Fibroblast of villous mesenchyme (primary cell): ENCODE results near the gene SLC39A3. TPM values are rescaled to one million over a fixed set of nuclear protein-coding genes. Genes with fewer than 3 reads are reported as not detected.

ENCODE experiments used
- DNase-seq: peaks from one replicate; pipeline ENCODE4 v3.0.0-alpha.2; 2010; ENCODE audit warnings: low read depth
- H3K4me3 ChIP-seq: 2 replicates; pipeline ENCODE4 v1.5.1; 2011; ENCODE audit warnings: low read depth, mild to moderate bottlenecking, low read length
- total RNA-seq: library from RNA; depleted of rRNA; stranded (reverse); fragments of >200 nt; gene quantifications from 2 replicates; pipeline ENCODE4 v1.2.3, GENCODE V29; 2012
- TF ChIP-seq, protein P1 (sequence below): IDR thresholded peaks from 2 replicates; pipeline ENCODE4 v1.5.1; 2012; ENCODE audit warnings: low read depth, mild to moderate bottlenecking, low read length; ENCODE audit not compliant: insufficient read depth

Gene SLC39A3
- total RNA-seq, 1 donor = 25.9 TPM

DNA sequence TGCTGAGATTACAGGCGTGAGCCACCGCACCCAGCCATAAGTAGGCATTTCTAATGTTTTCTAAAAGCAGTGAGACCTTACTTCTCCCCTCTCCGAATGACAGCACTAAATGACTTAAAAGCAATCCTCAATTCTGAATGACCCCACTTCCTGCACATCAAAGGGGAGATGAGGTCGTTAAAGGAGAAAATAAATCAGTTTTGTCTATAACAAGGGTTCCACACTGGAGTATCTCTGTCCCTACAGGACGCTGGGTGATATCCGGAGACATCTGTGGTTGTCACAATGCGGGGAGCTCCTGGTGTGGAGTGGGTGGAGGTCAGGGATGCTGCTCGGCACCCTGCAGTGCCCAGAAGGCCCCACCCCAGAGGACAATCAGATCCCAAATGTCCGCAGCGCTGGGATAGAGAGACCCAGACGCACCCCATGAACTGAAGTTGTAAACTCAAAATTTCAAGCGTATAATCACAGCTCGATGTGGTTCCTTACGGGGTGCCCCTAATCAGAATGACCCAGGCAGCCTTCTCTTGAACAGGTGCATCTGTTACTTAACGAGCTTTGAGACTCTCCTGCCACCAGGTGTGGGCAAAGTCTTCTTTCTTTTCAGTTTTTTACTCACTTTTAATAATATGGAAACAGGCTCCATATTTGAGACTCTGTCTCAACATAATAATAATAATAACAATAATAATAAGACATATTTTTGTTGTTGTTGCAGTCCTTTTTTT lies 40.2 kb downstream of the SLC39A3 start:
- no peak for DNase-seq
- TF ChIP-seq, protein P1, sequence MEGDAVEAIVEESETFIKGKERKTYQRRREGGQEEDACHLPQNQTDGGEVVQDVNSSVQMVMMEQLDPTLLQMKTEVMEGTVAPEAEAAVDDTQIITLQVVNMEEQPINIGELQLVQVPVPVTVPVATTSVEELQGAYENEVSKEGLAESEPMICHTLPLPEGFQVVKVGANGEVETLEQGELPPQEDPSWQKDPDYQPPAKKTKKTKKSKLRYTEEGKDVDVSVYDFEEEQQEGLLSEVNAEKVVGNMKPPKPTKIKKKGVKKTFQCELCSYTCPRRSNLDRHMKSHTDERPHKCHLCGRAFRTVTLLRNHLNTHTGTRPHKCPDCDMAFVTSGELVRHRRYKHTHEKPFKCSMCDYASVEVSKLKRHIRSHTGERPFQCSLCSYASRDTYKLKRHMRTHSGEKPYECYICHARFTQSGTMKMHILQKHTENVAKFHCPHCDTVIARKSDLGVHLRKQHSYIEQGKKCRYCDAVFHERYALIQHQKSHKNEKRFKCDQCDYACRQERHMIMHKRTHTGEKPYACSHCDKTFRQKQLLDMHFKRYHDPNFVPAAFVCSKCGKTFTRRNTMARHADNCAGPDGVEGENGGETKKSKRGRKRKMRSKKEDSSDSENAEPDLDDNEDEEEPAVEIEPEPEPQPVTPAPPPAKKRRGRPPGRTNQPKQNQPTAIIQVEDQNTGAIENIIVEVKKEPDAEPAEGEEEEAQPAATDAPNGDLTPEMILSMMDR = no peak
- H3K4me3 ChIP-seq = no peak overlapping the region

DNA sequence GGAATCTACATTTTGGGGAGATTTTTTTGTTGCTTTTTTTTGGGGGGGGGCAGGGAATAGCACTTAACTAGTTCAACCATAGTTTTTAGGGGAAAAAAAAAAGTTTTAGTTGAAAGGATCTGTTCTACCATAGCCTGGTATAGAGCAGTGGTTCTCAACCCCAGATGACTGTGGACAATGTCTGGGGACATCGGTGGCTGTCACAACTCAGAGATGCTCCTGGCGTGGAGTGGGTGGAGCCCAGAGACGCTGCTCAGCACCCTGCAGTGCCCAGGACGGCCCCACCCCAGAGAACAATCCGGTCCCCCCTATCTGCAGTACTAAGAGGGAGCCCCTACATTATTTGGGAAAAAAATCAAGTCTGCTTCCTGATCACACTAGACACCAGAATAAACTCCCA lies 45.6 kb downstream of the SLC39A3 start:
- H3K4me3 ChIP-seq = no peak overlapping the region
- TF ChIP-seq, protein P1 = no peak
- DNase-seq = no peak

- DNase-seq = no peak
- H3K4me3 ChIP-seq = no peak overlapping the region
- TF ChIP-seq, protein P1 = no peak
Observed at GRCh38 chr19:2693492-2694160, 46.2 kb downstream of the SLC39A3 start.

DNA sequence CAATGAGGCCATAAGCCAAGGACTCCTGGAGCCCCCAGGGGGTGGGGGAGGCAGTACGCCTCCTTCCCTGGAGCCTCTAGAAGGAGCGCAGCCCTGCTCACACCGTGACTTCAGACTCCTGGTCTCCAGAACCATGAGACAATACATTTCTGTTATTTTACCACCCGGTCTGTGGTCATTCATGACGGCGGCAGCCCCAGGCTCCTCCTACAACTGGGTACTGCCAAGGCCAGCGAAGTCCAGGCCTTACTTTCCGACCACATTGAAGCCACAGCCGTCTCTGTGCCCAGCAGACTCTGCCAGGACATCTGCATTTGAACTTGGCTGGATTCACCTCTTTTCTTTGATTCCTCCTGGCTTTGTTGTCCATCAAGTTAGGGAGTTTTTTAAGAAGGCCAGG lies 47.9 kb downstream of the SLC39A3 start:
- TF ChIP-seq, protein P1 = no peak
- DNase-seq = no peak
- no peak overlapping the region for H3K4me3 ChIP-seq

DNA sequence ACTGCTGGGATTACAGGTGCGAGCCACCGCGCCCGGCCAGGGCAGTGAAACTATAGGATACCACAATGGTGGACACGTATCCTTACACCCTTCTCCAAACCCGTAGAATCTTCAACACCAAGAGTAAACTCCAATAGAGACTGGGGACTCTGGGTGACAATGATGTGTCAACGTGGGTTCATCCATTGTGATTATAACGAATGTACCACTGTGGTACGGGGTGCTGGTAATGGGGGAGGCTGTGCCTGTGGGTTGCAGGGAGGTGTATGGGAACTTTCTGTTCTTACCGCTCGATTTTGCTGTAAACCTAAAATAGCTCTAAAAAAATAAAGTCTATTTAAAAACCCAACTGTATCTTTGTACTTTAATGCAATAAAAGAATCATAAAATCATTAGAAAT lies 49.0 kb downstream of the SLC39A3 start:
- no peak for DNase-seq
- no peak overlapping the region for H3K4me3 ChIP-seq
- TF ChIP-seq, protein P1 = no peak

DNA sequence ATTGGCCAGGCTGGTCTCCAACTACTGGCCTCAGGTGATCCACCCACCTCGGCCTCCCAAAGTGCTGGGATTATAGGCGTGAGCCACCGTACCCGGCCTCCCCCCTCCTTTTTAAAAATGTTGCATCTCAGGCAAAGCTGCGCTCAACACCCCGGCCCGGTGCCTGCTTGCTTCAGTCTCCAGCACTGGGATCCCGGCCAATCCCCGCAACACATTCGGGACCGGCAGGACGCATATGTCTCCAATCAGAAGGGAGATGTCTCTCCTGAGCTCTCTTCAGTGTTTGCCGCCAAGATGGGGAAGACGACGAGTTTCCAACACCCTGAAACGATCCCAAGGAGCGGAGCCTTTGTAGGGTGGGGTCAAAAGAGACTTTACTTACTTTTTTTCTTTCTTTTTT lies 53.5 kb downstream of the SLC39A3 start:
- no peak for DNase-seq
- TF ChIP-seq, protein P1 = no peak

More for the DNA sequence above, 53.5 kb downstream of the SLC39A3 start:
- no peak overlapping the region for H3K4me3 ChIP-seq
